Measurements from ENCODE around the gene ZFAND3.
"Not testable (repeated sequence)": the region's sequence is repeated elsewhere in the genome, so short reads cannot be mapped to it uniquely, and the experiment has no call there.

The ZFAND3 gene

DNA sequence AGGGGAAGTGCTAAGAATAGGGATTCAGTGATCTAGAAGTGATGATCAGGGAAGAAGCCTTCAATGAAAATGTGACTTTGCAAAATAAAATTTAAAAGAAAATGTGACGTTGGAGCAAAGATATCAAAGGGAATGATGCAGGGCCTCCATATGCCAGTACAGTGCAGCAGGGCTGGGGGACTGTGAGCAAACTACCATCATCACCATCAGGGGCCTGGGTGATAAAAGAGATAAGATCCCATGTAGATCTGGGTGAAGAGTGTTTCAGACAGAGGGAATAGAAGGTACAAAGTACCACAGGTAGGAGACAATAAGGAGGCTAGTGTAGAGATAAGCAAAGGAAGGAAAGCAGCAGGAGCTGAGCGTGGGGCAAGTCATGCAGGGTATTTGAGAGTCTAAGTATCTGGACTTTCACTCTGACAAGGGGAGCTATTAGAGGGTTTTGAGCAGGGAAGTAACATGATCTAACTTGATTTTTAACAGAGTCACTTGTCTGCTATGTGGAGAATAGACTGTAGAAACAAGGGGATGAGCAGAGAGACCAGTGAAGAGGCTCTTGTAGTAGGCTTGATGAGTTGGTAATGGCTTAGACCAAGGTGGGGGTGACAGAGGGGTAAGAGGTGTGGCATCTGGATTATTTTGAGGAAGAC is 295.6 kb downstream of the ZFAND3 start:
- in situ Hi-C loops (cut with HindIII; ENCODE audit: low sequenced_read_pairs) = no loop called here

- in situ Hi-C loops (cut with HindIII; ENCODE audit: low sequenced_read_pairs) = no loop called here
Measured at GRCh38 chr6:38115626-38116008, 296.1 kb downstream of the ZFAND3 start.

- in situ Hi-C loops (cut with HindIII; ENCODE audit: low sequenced_read_pairs) = no loop called here
Measured at GRCh38 chr6:38116248-38116647, 296.7 kb downstream of the ZFAND3 start.

- in situ Hi-C loops (cut with HindIII; ENCODE audit: low sequenced_read_pairs) = no loop called here
Measured at GRCh38 chr6:38117281-38117680, 297.8 kb downstream of the ZFAND3 start.

DNA sequence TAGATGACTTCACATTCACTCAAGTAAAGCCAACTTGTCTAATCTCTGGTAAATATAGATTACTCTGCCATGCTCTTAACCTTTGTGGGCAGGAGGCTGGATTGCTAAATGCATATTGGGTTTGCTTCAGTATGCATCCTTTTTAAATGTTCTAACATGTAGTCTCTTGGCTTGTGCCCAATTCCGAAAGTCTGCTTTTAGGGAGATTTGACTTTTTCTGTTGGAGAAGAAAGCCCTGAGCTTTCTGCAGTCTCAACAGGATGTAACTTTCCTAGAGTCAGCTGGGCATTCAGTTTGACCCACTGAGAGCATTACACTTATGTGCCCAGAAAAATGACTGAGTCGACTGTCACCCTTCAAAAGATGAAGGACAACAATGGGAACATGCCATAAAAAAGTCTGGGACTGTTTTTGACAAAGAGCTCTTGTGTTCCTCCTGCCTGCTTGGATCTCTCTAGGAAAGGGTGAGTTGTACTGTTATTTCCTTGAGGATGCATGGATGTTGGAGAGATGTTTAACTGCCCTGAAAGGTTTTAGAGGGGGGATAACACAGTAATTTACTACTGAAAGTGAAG is 299.4 kb downstream of the ZFAND3 start:
- in situ Hi-C loops (cut with HindIII; ENCODE audit: low sequenced_read_pairs) = no loop called here

- in situ Hi-C loops (cut with HindIII; ENCODE audit: low sequenced_read_pairs) = no loop called here
Measured at GRCh38 chr6:38119516-38119915, 300.0 kb downstream of the ZFAND3 start.

- in situ Hi-C loops (cut with HindIII; ENCODE audit: low sequenced_read_pairs) = not testable (repeated sequence)
Measured at GRCh38 chr6:38124224-38124926, 304.8 kb downstream of the ZFAND3 start.

GRCh38 chr6:38127284-38127683 is 307.8 kb downstream of the ZFAND3 start:
- in situ Hi-C loops (cut with HindIII; ENCODE audit: low sequenced_read_pairs) = no loop called here

GRCh38 chr6:38131527-38131965 is 312.0 kb downstream of the ZFAND3 start:
- in situ Hi-C loops (cut with HindIII; ENCODE audit: low sequenced_read_pairs) = no loop called here

DNA sequence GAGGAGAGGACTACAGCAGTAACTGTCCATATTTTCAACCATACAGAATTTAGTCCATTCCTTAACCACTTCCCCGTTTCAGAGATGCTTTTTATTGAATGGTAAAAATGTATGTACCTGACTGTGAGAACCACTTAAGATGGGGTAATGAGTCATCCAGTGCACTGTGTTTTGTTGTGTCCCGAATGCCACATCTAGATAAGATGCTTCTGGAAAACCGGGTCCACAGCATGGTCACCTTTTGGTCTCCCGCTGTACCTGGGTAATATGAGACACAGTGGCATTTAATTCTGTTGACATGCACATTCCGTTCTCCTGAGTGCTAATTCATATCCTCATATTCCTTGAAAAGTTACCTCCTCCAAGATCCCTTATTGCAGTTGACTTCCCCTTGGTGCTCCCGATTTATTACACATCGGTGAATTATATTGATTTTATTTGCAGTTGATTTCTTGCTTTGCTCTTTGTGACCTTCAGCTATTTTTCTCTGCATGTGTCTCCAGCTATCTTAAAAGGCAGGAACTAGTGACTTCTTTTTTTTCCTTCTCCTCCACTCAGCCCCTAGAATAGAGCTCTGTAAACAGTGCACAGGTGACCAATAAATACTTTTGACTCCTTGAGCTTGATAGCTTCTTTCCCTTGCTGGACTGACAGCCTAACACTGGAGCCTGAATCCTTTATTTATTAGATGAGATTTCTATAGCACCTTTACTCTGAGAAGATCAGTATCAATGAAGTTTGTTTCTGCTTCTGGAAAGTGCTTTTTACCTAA is 314.6 kb downstream of the ZFAND3 start:
- in situ Hi-C loops (cut with HindIII; ENCODE audit: low sequenced_read_pairs) = no loop called here

DNA sequence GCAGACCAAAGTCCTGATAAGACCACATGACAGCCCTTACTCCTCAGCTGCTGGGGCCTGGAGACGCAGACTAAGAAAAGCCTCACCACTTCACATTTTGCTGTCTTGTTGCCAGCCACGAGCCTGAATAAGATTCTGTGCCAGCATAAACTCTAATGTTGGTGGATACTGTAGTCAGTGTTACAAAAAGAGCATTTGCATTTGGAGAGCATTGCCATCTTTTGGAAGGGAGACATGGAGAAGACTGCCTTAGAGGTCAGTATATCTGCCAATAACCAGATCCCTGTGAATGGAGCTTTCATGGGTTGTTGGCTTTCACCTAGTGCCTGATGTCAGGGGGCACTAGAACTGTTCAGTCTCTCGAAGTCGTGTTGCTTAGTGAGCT is 315.2 kb downstream of the ZFAND3 start:
- in situ Hi-C loops (cut with HindIII; ENCODE audit: low sequenced_read_pairs) = no loop called here

GRCh38 chr6:38136547-38136946 is 317.0 kb downstream of the ZFAND3 start:
- in situ Hi-C loops (cut with HindIII; ENCODE audit: low sequenced_read_pairs) = no loop called here

- in situ Hi-C loops (cut with HindIII; ENCODE audit: low sequenced_read_pairs) = no loop called here
Measured at GRCh38 chr6:38137608-38138265, 318.2 kb downstream of the ZFAND3 start.

GRCh38 chr6:38138374-38138773 is 318.8 kb downstream of the ZFAND3 start:
- in situ Hi-C loops (cut with HindIII; ENCODE audit: low sequenced_read_pairs) = no loop called here

- in situ Hi-C loops (cut with HindIII; ENCODE audit: low sequenced_read_pairs) = no loop called here
Measured at GRCh38 chr6:38141085-38141484, 321.6 kb downstream of the ZFAND3 start.

GRCh38 chr6:38141716-38142115 is 322.2 kb downstream of the ZFAND3 start:
- in situ Hi-C loops (cut with HindIII; ENCODE audit: low sequenced_read_pairs) = no loop called here

DNA sequence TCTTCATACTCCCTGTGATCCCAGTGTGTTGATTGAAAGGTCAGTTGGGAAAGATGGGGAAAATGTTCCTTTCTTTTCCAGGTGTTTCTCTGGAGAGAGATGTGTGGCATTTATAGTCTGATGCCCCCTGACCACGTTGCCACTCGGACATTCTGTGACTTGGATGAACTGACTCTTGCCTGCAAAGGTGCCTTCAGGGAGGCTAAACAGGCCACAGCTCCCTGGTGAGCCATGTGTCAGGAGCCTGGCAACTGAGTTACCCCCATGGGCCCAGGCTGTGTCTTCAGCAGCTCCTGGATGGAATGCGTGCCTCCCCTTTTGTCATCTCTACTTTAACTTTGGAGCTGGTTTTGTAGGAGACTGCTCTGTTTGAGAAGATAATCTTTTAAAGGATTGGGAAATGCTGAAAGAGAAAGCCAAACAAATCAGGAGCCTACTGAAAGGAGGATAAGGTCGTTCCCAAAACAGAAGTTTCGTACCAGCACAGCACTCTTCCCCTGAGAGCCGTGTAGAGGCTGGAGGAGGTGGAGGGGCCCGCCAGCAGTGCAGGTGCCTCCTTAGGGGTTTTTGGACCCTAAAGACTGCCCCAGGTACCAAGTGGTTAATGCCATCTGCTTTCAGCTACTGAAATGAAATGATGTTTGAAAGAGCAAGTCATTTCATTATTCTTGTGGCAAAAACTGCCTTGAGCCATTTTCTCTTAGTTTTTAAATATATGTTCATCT is 322.8 kb downstream of the ZFAND3 start:
- in situ Hi-C loops (cut with HindIII; ENCODE audit: low sequenced_read_pairs) = no loop called here

DNA sequence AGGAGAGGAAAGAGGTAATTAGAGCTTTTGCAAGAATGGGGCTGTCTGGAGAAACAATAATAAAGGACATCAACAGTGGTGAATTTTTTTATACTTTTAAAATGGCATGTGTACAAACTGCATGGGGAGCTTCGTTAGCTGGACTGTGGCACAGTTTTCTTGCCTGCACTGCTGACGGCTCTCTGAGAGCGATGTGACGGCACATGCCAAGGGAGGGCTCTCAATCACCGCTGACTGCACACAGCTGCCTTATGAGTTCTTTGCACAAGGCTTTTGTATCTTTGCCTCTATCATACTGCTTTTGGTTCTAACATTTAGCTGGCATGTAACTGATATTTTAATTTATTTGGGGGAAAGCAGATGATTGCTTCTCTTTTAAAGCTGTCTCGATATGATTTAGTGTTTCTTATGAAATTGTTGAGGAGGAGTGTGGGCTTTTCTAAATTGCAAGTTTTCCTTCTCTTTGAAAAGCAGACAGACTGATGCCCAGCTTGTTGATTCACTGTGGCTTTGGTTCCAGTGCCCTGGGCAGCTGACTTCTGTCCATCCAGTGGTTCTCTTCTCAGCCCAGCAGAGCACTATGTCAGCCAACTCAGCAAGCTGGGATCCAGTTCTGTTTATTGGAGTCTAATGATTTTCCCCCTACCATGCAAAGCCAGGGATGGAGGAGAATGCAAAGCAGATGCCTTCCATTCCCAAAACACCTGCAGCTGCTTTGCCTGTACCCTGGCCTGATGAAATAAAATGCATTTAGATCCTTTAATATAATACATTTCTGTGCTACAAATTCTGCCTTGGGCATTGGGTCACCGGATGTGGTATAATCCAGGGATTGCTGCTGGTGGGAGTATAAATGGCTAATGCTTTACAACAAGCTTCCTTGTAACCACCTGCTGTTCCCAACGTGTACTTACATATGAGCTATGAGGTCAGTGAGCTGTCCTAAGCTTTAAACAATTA is 323.9 kb downstream of the ZFAND3 start:
- in situ Hi-C loops (cut with HindIII; ENCODE audit: low sequenced_read_pairs) = no loop called here

GRCh38 chr6:38144365-38144945 is 324.9 kb downstream of the ZFAND3 start:
- in situ Hi-C loops (cut with HindIII; ENCODE audit: low sequenced_read_pairs) = no loop called here
